Heart left ventricle (tissue), 13 donors: ENCODE data around the gene FAT3.

Experiments used
- POLR2A ChIP-seq, 2 donors: fragments of 450-650 bp; IDR thresholded peaks; one replicate each; pipeline ENCODE4 v1.6.1; 2017; ENCODE audit warnings: antibody characterized with exemption in 2 of 2, mild to moderate bottlenecking in 2 of 2, moderate library complexity in 2 of 2
- TF ChIP-seq, protein P1 (sequence below), 12 donors: fragments of 200-600 bp; sonication (generic) in 4 of 12; IDR thresholded peaks; one replicate each; pipeline versions ENCODE4 v1.5.0 to v1.8.0; 2018 to 2022; ENCODE audit warnings: antibody characterized with exemption in 12 of 12, mild to moderate bottlenecking in 5 of 12
- donor health status: ischemic (EF 13 %, LVEDD 7.1; RV severe dilation, severe dysfunction).
- donor health status: DM: no; HTN: yes; CAD: no.
- donor health status: DM: no; HTN: no; CAD: no.
- donor health status: ischemic (EF 25% LVEDD 6.9; RV normal size, moderate dysfunction).
- donor health status: ischemic (EF 25% LVEDD 5.7; RV mildly dilated, moderate dysfunction).
- donor health status: ischemic (EF 35%, LVEDD 5.7; RV mildly dilated, moderate dysfunction).
- donor health status: nonischemic (EF 11% LVEDD 7.7; RV severe dilation, severe dysfunction).
- donor health status: DM: yes; HTN: yes; CAD: no.
- donor health status: PGD.
- donor health status: ischemic (EF 29% LVEDD 5.4; RV normal size, mild dysfunction).
- donor health status: nonischemic (EF 23%, LVEDD 6.1; RV moderate dilation, normal function).

DNA sequence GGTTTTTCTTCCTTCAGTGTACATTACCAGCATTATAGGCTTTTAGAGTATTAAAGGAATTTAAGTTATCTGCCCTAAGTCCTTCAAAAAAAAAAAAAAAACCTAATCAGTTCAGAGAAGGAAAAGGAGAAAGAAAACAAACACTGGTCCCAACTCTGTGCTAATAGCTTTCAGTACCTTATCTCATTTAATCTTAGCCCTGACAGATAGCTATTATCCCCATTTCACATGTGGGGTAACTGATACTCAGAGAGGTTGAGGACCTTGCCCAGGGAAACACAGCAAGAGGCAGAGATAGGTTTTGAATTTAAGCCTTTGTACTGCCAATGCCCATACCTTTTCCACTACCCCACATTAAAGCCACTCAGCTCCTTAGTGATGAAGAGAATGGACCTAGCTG, 43.4 kb downstream of the FAT3 start:
- TF ChIP-seq, protein P1, sequence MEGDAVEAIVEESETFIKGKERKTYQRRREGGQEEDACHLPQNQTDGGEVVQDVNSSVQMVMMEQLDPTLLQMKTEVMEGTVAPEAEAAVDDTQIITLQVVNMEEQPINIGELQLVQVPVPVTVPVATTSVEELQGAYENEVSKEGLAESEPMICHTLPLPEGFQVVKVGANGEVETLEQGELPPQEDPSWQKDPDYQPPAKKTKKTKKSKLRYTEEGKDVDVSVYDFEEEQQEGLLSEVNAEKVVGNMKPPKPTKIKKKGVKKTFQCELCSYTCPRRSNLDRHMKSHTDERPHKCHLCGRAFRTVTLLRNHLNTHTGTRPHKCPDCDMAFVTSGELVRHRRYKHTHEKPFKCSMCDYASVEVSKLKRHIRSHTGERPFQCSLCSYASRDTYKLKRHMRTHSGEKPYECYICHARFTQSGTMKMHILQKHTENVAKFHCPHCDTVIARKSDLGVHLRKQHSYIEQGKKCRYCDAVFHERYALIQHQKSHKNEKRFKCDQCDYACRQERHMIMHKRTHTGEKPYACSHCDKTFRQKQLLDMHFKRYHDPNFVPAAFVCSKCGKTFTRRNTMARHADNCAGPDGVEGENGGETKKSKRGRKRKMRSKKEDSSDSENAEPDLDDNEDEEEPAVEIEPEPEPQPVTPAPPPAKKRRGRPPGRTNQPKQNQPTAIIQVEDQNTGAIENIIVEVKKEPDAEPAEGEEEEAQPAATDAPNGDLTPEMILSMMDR (IDR thresholded peaks at IDR 0.05): no peak
- TF ChIP-seq POLR2A (IDR thresholded peaks at IDR 0.05): no peak
